GM21786 (cell line): ENCODE measurements around the gene PPM1D.
"Not testable (repeated sequence)": the region's sequence is repeated elsewhere in the genome, so short reads cannot be mapped to it uniquely, and the experiment has no call there.

ENCODE experiments used
- ATAC-seq: cut with Tn5 transposase; IDR thresholded peaks from one replicate; pipeline ENCODE4 v1.9.1; 2021; ENCODE audit not compliant: unreplicated experiment

The PPM1D gene

DNA sequence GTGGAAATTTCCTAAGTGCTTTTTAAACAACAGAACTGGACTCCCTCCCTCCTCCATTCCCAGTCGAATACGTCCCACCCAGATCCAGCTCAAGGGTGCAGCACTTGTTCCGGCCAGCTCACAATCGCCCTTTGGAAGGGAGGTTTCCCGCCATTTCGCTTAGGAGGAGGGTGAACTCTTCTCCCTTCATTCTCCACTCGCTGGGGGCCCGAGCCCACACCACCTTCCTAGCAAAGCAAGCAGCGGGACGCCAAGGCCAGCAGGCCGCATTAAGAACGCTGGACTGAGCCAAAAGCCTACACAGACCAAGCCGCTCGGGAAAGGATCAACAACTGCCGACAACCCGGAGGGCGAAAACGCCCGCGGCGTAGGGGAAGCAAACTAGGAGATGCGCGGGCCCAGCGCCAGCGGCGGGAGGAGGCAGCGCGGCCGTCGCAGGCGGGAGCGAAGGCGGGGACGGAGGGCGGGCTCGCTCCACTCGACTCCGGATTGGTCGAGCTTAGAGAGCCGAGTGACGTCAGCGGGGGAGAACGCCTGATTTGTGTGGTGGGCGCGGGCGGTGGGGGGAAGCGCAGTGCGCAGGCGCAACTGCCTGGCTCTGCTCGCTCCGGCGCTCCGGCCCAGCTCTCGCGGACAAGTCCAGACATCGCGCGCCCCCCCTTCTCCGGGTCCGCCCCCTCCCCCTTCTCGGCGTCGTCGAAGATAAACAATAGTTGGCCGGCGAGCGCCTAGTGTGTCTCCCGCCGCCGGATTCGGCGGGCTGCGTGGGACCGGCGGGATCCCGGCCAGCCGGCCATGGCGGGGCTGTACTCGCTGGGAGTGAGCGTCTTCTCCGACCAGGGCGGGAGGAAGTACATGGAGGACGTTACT, at the start of gene PPM1D:
PPM1D (plus strand) TSS at position 574 of the 870 bp plus-strand sequence; CDS start at position 796, 222 bp downstream.
- ATAC-seq, result peak; percentile 89

DNA sequence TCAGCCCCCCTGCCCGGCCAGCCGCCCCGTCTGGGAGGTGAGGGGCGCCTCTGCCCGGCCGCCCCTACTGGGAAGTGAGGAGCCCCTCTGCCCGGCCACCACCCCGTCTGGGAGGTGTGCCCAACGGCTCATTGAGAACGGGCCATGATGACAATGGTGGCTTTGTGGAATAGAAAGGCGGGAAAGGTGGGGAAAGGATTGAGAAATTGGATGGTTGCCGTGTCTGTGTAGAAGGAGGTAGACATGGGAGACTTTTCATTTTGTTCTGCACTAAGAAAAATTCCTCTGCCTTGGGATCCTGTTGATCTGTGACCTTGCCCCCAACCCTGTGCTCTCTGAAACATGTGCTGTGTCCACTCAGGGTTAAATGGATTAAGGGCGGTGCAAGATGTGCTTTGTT, 47.7 kb upstream of the PPM1D start:
- not testable (repeated sequence) for ATAC-seq

DNA sequence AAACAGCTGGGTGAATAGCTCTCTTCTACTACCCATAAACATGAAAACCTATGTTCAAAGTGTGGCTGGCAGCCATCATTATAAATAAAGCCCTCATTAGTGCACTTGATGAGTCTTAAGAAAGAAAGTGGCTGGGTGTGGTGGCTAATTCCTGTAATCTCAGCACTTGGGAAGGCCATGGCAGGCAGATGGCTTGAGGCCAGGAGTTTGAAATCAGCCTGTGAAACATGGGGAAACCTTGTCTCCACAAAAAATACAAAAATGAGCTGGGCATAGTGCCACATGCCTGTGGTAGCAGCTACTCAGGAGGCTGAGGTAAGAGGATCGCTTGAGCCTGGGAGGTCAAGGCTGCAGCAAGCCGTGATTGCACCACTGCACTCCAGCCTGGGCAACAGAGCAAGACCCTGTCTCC, 45.6 kb upstream of the PPM1D start:
- no peak for ATAC-seq

GRCh38 chr17:60555786-60556185, 44.2 kb upstream of the PPM1D start:
- ATAC-seq, result no peak

- ATAC-seq, result no peak
Measured at GRCh38 chr17:60557805-60558204, 42.2 kb upstream of the PPM1D start.

DNA sequence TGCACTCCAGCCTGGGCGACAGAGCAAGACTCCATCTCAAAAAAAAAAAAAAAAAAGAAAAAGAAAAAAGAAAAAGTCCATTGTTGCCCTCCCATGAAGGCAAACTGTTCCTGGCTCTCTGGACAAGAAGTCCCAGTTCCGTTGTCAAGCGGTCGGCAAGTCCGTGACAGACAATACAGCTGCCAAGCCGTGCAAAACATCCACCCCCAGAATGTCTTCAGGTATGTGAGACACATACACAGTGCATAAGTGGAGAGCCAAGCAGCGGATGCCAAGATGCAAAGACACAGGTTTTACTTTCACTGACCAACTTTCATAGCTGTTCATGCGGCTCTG, 40.4 kb upstream of the PPM1D start:
- no peak for ATAC-seq

DNA sequence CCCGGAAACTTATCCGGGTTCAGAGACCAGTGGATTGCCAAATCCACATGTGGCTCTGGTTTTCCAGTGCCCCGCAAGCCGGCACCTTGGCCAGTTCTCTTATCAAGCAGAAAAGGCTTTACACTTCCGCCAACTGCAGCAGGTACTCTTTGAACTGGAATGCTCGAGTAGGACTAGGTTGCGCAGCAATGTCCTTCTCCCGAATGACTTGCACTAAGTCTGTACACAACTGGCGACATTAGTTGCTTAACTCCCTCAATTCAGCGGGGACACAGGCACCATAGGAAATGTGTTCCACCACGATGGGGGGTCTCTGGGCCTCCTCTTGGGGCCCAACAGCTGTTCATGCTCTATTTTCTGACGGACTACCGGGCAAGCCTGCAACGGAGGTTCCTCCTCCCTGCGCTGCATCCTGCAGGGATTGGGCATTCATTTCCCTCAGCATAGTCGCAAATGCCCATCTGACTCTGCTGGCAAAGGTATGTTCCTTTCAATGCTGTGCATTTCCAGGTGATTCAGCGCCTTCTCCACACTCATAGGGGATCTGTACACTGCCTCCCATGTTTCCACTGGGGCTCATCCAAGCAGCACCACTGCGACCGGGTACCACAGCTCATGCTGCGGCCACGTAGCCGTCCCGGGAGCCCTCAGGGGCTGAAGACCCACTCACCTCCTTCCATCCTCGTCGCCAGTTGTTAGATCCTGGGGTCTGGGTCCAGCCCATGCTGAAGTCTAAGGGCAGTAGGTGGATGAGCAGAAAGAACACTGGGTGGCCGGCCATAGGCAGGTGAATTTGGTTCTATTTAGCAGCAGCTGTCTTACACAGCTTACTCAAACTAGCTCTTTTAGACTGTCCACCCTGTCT, 39.8 kb upstream of the PPM1D start:
- no peak for ATAC-seq

GRCh38 chr17:60560860-60561257, 39.1 kb upstream of the PPM1D start:
- no peak for ATAC-seq

DNA sequence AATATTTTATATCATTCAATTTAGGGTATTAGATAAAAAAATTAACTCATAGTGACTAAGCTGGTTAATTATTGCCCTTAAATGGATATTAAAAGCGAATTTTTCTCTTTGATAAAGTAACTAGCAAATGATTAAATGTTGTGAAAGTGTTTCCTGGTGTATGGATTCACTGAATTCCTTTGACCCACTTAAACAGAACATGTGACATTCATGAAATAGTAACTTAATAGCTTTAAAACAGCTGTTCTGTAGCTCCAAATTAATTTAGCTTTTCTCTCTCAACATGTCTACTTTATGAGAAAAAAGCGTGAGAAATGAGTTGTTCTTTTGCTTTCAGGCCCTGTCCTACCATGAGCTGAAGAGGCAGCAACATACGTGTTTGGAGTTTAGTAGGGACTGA, 37.6 kb upstream of the PPM1D start:
- ATAC-seq, result no peak

DNA sequence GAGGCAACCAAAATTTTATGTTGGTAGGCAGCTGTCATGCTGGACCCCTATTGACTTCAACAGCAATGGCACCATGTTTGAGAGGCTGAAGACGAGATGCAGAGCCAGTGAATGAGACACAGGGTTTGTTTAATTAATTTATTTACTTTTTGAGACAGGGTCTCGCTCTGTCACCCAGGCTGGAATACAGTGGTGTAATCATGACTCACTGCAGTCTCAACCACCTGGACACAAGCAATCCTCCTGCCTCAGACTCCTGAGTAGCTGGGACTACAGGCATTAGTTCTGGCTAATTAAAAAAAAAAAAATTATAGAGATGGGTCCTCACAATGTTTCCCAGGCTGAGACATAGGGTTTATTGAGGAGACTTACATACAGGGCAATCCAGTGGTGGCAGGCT, 36.2 kb upstream of the PPM1D start:
- no peak for ATAC-seq

DNA sequence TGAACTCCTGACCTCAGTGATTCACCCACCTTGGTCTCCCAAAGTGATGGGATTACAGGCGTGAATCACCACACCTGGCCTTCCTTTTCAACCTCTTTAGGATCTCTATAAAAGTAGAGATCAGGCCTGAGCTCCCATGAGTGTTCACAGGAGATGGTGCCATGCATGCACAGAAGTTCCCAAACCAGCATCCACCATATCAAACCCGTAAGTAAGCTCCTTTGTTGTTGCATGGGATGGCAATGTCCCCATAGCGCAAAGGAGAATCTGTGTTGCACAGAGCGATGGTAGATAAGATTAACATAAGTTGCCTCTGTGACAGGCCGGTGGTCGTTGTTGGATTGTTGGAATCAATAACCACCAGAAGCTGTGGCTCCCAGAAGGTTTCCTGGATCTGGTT, 34.8 kb upstream of the PPM1D start:
- no peak for ATAC-seq

- no peak for ATAC-seq
Measured at GRCh38 chr17:60573236-60574051, 26.5 kb upstream of the PPM1D start.

GRCh38 chr17:60577147-60577915, 22.7 kb upstream of the PPM1D start:
- ATAC-seq, result peak; percentile 48

DNA sequence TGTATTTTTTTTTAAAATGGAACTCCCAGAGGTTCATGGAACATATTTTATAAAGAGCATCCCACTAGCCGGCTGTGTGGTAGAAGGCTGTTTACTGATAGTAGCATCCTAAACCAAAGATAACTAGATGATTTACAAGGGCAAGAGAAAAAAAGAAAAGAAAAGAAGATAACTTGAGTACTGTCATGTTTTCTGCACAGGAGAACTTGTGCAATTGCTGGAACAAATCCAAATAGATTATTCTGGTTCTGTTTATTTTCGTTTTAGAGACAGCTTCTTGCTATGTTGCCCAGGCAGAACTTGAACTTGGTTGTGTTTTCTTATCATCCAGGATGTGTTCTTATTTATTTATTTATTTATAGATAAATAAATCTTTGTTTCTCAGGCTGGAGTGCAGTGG, 20.9 kb upstream of the PPM1D start:
- ATAC-seq, result no peak

DNA sequence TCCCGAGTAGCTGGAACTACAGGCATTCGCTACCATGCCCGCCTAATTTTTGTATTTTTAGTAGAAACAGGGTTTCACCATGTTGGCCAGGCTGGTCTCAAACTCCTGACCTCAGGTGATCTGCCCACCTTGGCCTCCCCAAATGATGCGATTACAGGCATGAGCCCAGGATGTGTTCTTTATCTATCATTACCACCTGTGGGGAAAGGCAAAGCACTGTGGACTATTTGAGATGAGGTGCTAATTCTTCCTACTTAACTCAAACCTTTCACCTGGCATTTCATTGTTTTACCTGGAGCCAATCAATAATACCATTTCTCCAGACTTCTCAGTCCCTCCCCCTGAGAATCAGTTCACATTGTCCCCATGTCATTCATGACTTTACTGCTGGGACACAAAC, 20.4 kb upstream of the PPM1D start:
- no peak for ATAC-seq

- ATAC-seq, result no peak
Measured at GRCh38 chr17:60583008-60583407, 17.0 kb upstream of the PPM1D start.

DNA sequence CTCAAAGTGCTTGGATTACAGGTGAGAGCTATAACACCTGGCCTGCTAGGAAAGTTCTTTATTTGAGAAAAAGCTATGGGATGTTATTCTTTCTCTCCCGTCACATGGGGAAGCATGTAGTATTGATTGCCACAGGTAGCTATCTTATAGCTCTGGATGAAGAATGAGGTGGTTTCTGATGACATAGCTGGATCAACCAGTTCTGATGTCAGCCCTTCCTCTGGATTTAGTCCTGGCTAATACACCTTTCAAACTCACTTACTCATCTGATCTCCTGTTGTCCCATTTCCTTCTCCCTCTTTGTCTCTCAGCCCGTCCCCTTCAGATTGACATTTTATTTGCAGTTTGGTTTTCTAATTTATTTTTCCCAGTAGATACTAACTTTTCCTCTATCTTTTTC, 14.1 kb upstream of the PPM1D start:
- no peak for ATAC-seq

DNA sequence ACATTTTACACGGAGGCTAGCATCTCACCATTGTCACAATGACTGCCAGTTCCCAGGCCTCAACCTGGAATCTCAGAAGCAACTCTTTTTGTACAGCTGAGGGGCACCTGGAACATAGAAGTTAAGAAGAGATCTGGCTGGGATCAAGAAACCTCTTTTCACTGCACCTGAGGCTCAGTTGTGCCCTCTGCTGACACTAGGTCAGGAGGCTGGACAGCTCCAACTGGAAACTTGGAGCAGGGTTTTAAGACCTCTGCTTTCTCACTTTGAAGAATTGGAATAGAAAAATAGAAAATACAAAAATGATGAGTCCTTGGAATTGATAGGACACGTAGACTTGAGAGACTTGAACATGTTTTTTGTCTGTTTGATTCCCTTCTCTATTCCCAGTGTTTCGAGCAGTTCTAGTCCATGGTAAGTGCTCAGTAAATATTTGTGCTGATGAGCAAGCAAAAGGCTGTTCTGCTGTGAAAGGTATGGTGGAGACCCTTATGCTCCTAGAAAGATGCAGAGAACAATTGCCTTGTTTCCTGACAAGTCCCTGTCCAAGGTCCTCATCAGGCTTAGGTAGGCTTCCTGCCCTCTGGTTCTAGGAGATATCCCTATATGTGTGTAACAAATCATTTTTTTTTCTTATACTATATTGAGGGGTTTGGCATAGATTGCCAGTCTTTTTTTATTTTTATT, 13.6 kb upstream of the PPM1D start:
- ATAC-seq, result no peak

DNA sequence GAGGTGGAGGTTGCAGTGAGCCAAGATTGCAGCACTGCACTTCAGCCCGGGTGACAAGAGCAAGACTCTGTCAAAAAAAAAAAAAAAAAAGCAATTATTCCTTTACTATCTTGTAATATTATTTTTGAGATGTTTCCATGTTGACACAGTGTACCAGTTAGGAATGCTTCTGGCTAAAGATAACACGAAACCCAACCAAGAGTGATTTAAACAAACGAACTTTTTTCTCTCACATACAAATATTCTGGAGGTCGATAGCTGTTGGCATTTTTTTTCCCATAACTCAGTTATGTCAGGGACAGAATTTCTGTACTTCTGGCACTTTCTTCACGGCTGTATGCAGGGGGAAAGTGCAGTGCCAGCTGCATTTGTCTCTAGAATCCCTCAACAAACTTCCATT, 9.9 kb upstream of the PPM1D start:
- ATAC-seq, result no peak

DNA sequence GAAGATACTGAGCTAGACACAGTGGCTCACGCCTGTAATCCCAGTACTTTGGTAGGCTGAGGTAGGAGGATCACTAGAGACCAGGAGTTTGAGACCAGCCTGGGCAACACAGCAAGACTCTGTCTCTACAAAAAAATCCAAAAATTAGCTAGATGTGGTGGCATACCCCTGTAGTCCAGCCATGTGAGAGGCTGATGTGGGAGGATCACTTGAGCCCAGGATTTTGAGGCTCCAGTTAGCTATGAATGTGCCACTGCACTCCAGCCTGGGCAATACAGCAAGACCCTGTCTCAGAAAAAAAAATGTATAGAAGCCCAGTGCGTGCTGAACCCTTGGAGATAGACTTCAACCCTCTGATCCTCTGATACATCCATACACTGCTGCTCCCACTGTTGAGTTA, 7.2 kb upstream of the PPM1D start:
- ATAC-seq, result no peak
